ENCODE results near the gene DNAJC6.

DNA sequence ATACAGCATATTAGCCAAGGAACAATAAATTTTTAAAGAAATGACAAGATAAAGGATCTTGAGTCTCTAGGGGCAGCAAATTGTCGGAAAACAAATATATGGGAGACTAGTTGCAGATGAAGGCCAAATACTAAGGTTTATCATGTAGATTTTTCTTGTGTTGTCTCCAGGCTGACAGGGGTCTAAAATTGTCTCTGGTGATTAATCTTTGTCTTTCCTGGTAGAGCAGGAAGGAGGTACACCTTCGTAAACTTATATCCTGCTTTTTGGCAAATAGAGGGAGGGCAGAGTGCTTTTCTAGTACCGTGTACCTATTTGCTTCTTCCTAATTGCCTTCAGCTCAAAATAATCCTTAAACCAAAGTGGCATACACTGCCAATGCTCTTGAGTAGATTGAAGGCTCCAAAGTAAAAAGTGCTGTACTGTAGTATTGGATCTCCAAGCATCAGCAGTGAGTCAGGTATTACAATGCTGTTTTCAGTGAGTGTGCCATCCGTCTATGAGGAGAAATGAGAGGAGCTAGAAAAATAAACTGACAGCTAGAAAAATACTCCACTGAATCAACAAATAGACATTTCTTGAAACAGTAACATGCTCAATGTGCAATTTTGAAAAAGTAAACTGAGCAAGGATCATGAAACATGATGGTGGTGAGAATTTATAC lies 109.3 kb downstream of the DNAJC6 start:
- TF ChIP-seq RCOR1 (IDR thresholded peaks at IDR 0.05; ENCODE audit: low read depth, low read length): no peak
- no peak for TF ChIP-seq POLR2A (IDR thresholded peaks at IDR 0.05; ENCODE audit: low read length)

All from A549 (cell line).